ENCODE measurements around the gene FGF12. TPM values are rescaled to one million over a fixed set of nuclear protein-coding genes. Genes with fewer than 3 reads are reported as not detected.

Gene FGF12
- total RNA-seq, 4 donors from 2014 or later: 0.32 to 0.55 TPM; not detected in 2

DNA sequence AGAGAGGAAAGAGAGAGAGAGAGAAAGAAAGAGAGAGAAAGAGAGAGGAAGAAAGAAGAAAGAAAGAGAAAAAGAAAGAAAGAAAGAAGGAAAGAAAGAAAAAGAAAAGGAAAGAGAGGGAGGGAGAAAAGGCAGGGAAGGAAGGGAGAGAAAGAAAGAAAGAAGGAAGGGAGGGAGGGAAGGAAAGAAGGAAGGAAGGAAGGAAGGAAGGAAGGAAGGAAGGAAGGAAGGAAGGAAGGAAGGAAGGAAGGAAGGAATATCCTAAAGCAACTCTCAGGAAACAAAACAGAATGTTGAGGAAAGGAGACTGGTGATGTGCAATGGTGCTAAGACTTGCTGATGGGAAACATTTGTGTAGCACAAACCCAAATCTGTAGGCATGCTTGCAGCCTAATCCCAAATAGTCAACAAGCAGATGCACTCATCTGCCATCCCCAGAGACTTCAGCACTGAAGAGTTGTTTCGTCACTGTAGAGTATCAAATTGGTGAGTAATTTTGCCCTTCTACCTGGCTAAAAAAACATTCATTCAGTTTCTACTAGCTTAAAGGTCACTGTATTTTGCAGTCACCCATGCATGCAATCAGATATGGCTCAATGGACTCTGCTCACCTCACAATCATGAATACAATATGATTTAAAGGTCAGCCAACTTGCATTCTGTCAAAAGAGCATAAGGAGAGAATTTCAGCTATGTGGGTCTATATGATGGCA is 480.3 kb downstream of the FGF12 start:
- no peaks in the 10 kb centered on the region for H3K27me3 ChIP-seq
- no peak overlapping the region for H3K4me3 ChIP-seq
- in situ Hi-C loops (cut with MboI; ENCODE audit: low pct_ligation_motif_present in 1 of 4, low pct_unique_long_range_greater_than_20kb in 1 of 4, low sequenced_read_pairs in 3 of 4): no loop called here
- DNase-seq: no peak
- TF ChIP-seq EP300 (IDR thresholded peaks at IDR 0.05; ENCODE audit: low read depth) (no peak), POLR2AphosphoS5 (IDR thresholded peaks at IDR 0.05) (no peak), POLR2A (IDR thresholded peaks at IDR 0.05) (no peak)
- TF ChIP-seq, protein P1, sequence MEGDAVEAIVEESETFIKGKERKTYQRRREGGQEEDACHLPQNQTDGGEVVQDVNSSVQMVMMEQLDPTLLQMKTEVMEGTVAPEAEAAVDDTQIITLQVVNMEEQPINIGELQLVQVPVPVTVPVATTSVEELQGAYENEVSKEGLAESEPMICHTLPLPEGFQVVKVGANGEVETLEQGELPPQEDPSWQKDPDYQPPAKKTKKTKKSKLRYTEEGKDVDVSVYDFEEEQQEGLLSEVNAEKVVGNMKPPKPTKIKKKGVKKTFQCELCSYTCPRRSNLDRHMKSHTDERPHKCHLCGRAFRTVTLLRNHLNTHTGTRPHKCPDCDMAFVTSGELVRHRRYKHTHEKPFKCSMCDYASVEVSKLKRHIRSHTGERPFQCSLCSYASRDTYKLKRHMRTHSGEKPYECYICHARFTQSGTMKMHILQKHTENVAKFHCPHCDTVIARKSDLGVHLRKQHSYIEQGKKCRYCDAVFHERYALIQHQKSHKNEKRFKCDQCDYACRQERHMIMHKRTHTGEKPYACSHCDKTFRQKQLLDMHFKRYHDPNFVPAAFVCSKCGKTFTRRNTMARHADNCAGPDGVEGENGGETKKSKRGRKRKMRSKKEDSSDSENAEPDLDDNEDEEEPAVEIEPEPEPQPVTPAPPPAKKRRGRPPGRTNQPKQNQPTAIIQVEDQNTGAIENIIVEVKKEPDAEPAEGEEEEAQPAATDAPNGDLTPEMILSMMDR (IDR thresholded peaks at IDR 0.05): no peak
- 67% methylated on average over 1 of the region's 1 CpG; no CpG with 5 or more reads in 1 of the 2 donors for WGBS, 2 donors (ENCODE audit: low coverage in 1 of 2)
- intact Hi-C loops (cut with DNase I; ENCODE audit: low total_unique reads): no loop called here
- no peaks in the 10 kb centered on the region for H3K9me3 ChIP-seq
- no peaks in the 10 kb centered on the region for H3K36me3 ChIP-seq
- H3K4me1 ChIP-seq: no peaks in the 10 kb centered on the region
- H3K27ac ChIP-seq: no peak overlapping the region

DNA sequence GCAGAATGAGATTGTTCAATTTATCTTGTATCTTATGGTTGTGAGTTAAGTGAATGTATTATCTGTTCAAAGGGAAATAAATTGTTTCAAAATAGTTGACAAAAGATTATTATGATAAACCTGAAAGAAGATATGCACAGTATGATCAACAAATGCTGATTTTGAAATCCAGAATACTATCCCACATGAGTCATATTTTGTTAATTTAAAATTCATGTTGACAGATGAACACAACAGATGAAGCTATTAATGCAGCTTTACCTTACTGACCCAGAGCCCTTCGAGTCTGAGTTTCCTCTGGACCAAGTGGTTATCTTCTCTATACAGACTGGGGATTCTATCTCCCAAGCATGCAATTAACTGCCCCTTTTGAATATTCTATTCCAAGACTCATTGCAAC is 482.8 kb downstream of the FGF12 start:
- H3K27me3 ChIP-seq: no peaks in the 10 kb centered on the region
- intact Hi-C loops (cut with DNase I; ENCODE audit: low total_unique reads) (no loop called here), in situ Hi-C loops (cut with MboI; ENCODE audit: low pct_ligation_motif_present in 1 of 4, low pct_unique_long_range_greater_than_20kb in 1 of 4, low sequenced_read_pairs in 3 of 4) (no loop called here)
- no peak for DNase-seq
- 56 to 70% methylated on average over 1 of the region's 1 CpG for WGBS, 2 donors (ENCODE audit: low coverage in 1 of 2)
- no peak overlapping the region for H3K27ac ChIP-seq
- no peaks in the 10 kb centered on the region for H3K9me3 ChIP-seq
- no peaks in the 10 kb centered on the region for H3K4me1 ChIP-seq
- H3K4me3 ChIP-seq: no peak overlapping the region
- no peaks in the 10 kb centered on the region for H3K36me3 ChIP-seq
- no peak for TF ChIP-seq EP300 (IDR thresholded peaks at IDR 0.05; ENCODE audit: low read depth)
- no peak for TF ChIP-seq POLR2AphosphoS5 (IDR thresholded peaks at IDR 0.05)
- no peak for TF ChIP-seq POLR2A (IDR thresholded peaks at IDR 0.05)
- TF ChIP-seq, protein P1 (IDR thresholded peaks at IDR 0.05): no peak

DNA sequence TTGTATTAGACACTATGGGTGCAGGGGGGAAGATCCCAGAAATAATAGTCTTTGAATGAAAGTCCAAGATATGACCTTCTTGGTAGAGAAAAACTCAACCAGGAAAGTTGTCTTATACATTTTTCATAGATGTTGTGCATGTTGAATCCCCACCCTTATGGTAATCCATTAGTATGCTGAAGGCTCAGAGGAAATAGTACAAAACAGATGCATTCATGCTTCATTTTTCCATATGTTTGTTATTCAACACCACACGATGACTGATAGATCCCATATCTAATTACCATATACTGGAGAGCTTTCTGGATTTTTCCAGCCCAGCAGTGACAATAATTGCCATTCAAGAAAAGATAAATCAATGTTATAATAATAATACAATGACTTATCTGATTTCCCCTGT is 487.4 kb downstream of the FGF12 start:
- no peak for DNase-seq
- H3K27ac ChIP-seq: no peak overlapping the region
- H3K36me3 ChIP-seq: no peaks in the 10 kb centered on the region
- no peak for TF ChIP-seq EP300 (IDR thresholded peaks at IDR 0.05; ENCODE audit: low read depth)
- no peak for TF ChIP-seq POLR2AphosphoS5 (IDR thresholded peaks at IDR 0.05)
- TF ChIP-seq, protein P1 (IDR thresholded peaks at IDR 0.05): no peak
- no peak for TF ChIP-seq POLR2A (IDR thresholded peaks at IDR 0.05)
- in situ Hi-C loops (cut with MboI; ENCODE audit: low pct_ligation_motif_present in 1 of 4, low pct_unique_long_range_greater_than_20kb in 1 of 4, low sequenced_read_pairs in 3 of 4): no loop called here
- intact Hi-C loops (cut with DNase I; ENCODE audit: low total_unique reads): no loop called here
- H3K27me3 ChIP-seq: no peaks in the 10 kb centered on the region
- H3K4me1 ChIP-seq: no peaks in the 10 kb centered on the region
- no peaks in the 10 kb centered on the region for H3K9me3 ChIP-seq
- H3K4me3 ChIP-seq: no peak overlapping the region
- WGBS, 2 donors (ENCODE audit: low coverage in 1 of 2): 40 to 70% methylated on average over 1 of the region's 1 CpG

DNA sequence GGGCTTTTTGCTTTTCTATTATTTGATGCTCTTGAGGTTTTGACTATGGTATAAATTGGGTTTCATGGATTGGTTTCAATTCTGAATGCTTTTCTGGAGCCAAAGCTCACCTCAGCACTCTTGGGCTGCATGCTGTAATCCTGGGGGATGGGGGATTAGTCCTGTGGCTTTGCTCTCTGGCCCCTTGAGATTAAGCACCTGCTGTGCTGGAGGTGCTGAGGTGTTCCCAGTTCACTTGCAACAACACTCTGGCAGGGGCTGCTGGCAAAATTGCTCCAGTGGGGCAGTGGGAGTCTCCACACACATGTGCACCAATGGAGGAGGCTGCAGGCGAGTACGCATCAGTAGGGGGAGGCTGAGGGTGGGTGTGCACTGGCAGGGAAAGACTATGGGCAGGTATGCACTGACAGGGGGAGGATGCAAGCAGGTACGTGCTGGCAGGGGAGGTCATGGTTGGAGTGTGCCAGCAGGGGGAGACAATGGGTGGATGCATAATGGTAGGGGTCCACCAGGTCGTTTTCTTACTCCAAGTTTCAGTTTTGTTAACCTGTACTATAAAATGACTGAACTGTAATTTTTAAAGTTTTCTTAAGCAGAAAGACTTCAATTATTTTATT is 489.2 kb downstream of the FGF12 start:
- intact Hi-C loops (cut with DNase I; ENCODE audit: low total_unique reads): no loop called here

More for the DNA sequence above, 489.2 kb downstream of the FGF12 start:
- TF ChIP-seq POLR2AphosphoS5 (IDR thresholded peaks at IDR 0.05) (no peak), EP300 (IDR thresholded peaks at IDR 0.05; ENCODE audit: low read depth) (no peak), POLR2A (IDR thresholded peaks at IDR 0.05) (no peak)
- TF ChIP-seq, protein P1 (IDR thresholded peaks at IDR 0.05): no peak
- Histone ChIP-seq H3K27me3 (no peaks in the 10 kb centered on the region), H3K36me3 (no peaks in the 10 kb centered on the region), H3K27ac (no peak overlapping the region), H3K4me3 (no peak overlapping the region), H3K9me3 (no peaks in the 10 kb centered on the region), H3K4me1 (no peaks in the 10 kb centered on the region)
- no peak for DNase-seq
- in situ Hi-C loops (cut with MboI; ENCODE audit: low pct_ligation_motif_present in 1 of 4, low pct_unique_long_range_greater_than_20kb in 1 of 4, low sequenced_read_pairs in 3 of 4): no loop called here
- WGBS, 2 donors (ENCODE audit: low coverage in 1 of 2): 50 to 54% methylated on average over 1 to 4 of the region's 4 CpGs
